SW 1271 (cell line): ENCODE measurements around the gene PFKFB1.

Source experiments
- DNase-seq, 2 experiments: peaks; one replicate each; lab custom pipeline; 2025; lab: John Stamatoyannopoulos, UW

The PFKFB1 gene

GRCh38 chrX:54922547-54922946 is 71.4 kb downstream of the PFKFB1 start:
- no peak for DNase-seq

GRCh38 chrX:54921427-54922021 is 72.5 kb downstream of the PFKFB1 start:
- no peak for DNase-seq

DNA sequence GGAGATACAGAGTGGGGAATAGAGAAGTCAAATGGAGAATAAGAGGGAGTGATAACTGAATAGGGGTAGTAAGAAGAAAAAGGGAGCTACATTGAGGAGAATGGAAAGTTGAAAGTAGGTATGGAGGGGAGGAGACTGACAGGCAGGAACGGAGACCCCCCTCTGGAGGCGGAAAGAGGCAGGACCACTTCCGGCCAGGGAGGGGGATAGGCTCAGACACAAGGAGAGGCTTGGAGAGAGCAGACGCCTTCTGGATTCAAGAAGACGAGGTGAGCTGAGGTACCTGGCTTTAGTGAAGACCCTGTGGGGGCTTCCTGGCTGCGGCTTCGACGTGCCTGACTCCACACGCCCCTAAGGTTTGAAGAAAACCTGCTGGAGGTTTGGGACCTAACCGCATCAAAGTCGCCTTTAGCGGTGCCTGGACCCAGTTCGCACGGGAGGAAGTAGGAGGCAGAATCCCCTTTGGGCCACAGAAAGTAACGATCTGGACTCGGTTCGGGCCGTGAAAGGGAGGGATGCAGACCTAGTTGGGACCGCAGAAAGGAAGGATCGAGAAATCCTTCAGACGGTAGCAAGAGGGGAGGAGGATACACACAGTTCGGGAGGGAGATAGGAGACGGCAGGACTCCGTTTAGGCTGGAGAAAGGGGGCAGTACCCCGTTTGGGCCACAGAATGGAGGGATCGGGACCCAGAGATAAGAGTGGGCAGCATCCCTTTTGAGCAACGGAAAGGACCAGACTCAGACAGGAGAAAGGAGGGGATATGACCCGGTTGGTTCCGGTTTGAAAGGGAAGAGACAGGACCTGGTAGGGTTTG is 73.2 kb downstream of the PFKFB1 start, which contains the start of gene TRO:
TSS of gene TRO (plus strand) at position 215 of the 817 bp plus-strand sequence. CDS start 1,423 bp downstream, outside the sequence.
- DNase-seq: no peak

DNA sequence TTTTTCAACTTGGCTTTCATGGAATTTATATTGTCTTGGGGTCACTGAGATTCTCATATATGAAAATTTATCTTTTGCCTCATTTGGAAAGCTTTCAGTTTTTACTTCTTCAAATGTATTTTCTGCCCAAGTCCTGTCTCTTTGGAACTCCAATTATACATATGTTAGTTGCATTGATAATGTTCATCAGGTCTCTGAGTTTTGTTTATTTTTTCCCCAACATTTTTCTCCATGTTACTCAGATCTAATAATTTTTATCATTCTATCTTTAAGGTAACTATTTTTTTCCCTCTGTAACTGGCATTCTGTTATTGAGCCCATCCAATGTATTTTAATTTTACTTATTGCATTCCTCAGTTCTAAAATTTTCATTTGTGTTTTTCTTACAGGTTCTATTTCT is 84.0 kb downstream of the PFKFB1 start:
- no peak for DNase-seq

DNA sequence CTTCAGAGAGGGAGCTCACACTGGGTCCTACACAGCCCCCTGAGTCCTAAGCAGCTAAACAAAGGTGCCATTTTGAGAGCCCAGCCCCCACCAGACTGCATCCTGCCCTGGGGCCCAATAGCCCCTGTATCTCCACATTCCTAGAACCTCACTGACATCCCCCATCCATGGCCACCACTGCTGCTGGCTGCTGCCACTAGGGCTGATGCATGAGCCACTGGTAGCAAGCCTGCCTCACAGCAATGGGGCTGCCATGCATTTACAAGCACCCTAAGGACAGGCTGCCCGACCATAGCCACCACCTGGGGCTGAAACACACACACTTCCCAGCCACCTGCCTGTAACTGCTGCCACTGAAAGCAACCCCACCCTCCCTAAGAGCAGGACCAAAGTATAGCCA is 99.8 kb downstream of the PFKFB1 start:
- no peak for DNase-seq

- DNase-seq: peak in 1 of 2 experiments; percentile 3
These were observed 102.4 kb downstream of the PFKFB1 start for GRCh38 chrX:54891573-54891972.

GRCh38 chrX:54885740-54886139 is 108.2 kb downstream of the PFKFB1 start:
- DNase-seq: no peak
